BLaER1 (cell line): ENCODE results near the gene PLIN4.

Source experiments
- H3K27ac ChIP-seq: shearing (Covaris generic); formaldehyde crosslinking; 2 replicates; pipeline ENCODE4 v1.8.1; 2022
- H3K27me3 ChIP-seq: shearing (Covaris generic); formaldehyde crosslinking; 2 replicates; pipeline ENCODE4 v1.8.1; 2022
- H3K36me3 ChIP-seq: shearing (Covaris generic); formaldehyde crosslinking; 2 replicates; pipeline ENCODE4 v1.8.1; 2022
- H3K4me1 ChIP-seq: shearing (Covaris generic); formaldehyde crosslinking; 2 replicates; pipeline ENCODE4 v1.8.1; 2022
- H3K4me2 ChIP-seq: shearing (Covaris generic); formaldehyde crosslinking; 2 replicates; pipeline ENCODE4 v1.8.1; 2022
- H3K4me3 ChIP-seq: shearing (Covaris generic); formaldehyde crosslinking; 2 replicates; pipeline ENCODE4 v1.8.1; 2022
- H3K9ac ChIP-seq: shearing (Covaris generic); formaldehyde crosslinking; 2 replicates; pipeline ENCODE4 v1.8.1; 2022
- H3K9me3 ChIP-seq: shearing (Covaris generic); formaldehyde crosslinking; 2 replicates; pipeline ENCODE4 v1.8.1; 2022
- H4K20me1 ChIP-seq: shearing (Covaris generic); formaldehyde crosslinking; 2 replicates; pipeline ENCODE4 v1.8.1; 2022
- Cebpa-rat ChIP-seq: shearing (Covaris generic); IDR thresholded peaks from 2 replicates; pipeline ENCODE4 v1.8.1; 2022

The PLIN4 gene

DNA sequence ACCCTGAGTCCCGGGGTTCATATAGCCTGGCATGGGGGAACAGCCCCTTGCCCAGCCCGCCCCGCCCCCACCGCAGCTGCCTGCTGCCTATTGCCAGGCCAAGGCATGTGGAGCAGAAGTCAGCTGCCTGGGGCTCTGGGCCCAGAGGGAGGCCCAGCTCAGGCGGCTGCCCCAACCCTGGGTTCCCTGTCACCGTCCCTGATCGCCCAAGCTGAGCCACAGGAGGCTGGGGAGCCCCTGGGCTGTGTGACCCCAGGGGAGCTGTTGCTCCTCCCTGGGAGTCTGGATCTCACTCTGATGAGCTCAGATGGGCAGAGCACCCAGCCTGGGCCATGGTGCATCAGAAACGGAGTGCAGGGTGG, 1.4 kb downstream of the PLIN4 start:
- 0 out of 2 replicates have a peak overlapping the region, but pooled peaks have one; percentile 19 for H3K9ac ChIP-seq
- H3K36me3 ChIP-seq, result no peaks in the 10 kb centered on the region
- H3K27me3 ChIP-seq, result no peaks in the 10 kb centered on the region
- no peaks in the 10 kb centered on the region for H4K20me1 ChIP-seq
- peak overlapping the region; percentile 41; the same call in 1 of the 2 replicates for H3K27ac ChIP-seq
- H3K9me3 ChIP-seq, result no peaks in the 10 kb centered on the region
- no peak for TF ChIP-seq Cebpa-rat
- no peak overlapping the region for H3K4me3 ChIP-seq
- H3K4me1 ChIP-seq, result peaks cover 36% of the 10 kb centered on the region
- peak overlapping the region; percentile 50 for H3K4me2 ChIP-seq

DNA sequence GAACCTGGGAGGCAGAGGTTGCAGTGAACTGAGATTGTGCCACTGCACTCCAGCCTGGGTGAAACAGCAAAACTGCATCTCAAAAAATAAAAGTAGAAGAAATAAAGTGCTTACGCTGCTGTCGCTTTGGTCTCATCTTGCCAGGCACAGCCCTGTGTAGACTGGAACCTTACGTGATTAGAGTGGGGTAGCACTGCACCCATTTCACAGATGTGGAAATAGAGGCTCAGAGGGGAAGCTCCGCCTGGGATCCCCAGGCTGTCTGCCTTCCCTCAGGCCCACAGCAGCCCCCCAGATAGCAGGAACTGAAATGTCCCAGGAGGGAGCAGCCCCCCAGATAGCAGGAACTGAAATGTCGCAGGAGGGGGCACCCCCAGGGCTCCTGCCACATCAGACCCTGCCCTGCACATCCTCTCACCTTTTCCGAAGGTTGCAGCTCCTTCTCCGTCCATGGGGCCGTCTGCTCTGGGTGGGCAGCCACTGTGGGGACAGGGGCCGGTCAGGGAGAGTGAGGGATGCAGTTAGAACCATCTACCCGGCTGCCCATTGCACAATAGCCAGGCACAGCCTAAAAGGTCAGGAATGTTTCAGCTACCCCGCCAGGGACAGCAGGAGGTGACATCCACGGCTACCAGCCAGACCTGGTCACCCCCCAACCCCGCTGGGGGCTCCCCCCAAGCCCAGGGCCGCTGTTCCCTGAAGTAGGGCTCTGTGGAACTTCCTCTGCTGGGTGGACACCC, 1.9 kb downstream of the PLIN4 start:
- H3K27me3 ChIP-seq, result no peaks in the 10 kb centered on the region
- no peak overlapping the region; the same call in 1 of the 2 replicates for H3K27ac ChIP-seq
- peaks cover 31% of the 10 kb centered on the region for H3K4me1 ChIP-seq
- H3K4me2 ChIP-seq, result peak overlapping the region; percentile 50
- H4K20me1 ChIP-seq, result no peaks in the 10 kb centered on the region
- no peak overlapping the region for H3K9ac ChIP-seq
- no peak for TF ChIP-seq Cebpa-rat
- H3K4me3 ChIP-seq, result no peak overlapping the region
- H3K9me3 ChIP-seq, result no peaks in the 10 kb centered on the region
- no peaks in the 10 kb centered on the region for H3K36me3 ChIP-seq

DNA sequence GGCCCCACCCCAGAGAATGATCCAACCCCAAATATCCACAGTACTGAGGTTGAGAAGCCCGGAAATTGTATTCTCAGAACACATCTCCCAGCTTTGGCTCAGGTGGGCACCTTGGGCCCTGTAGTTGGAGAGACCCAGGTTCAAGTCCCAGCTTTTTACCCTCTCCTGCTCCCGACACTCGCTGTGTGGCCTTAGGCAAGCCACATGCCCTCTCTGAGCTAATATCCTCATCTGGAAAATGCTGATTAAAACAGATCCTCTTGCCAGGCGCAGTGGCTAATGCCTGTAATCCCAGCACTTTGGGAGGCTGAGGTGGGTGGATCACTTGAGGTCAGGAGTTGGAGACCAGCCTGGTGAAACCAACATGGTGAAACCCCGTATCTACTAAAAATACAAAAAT, 2.6 kb downstream of the PLIN4 start:
- no peak overlapping the region for H3K4me3 ChIP-seq
- H3K9me3 ChIP-seq, result no peaks in the 10 kb centered on the region
- no peak overlapping the region for H3K4me2 ChIP-seq
- TF ChIP-seq Cebpa-rat, result no peak
- H3K27ac ChIP-seq, result no peak overlapping the region
- H3K36me3 ChIP-seq, result no peaks in the 10 kb centered on the region
- H3K9ac ChIP-seq, result no peak overlapping the region
- H3K4me1 ChIP-seq, result peaks cover 29% of the 10 kb centered on the region
- H4K20me1 ChIP-seq, result no peaks in the 10 kb centered on the region
- no peaks in the 10 kb centered on the region for H3K27me3 ChIP-seq

DNA sequence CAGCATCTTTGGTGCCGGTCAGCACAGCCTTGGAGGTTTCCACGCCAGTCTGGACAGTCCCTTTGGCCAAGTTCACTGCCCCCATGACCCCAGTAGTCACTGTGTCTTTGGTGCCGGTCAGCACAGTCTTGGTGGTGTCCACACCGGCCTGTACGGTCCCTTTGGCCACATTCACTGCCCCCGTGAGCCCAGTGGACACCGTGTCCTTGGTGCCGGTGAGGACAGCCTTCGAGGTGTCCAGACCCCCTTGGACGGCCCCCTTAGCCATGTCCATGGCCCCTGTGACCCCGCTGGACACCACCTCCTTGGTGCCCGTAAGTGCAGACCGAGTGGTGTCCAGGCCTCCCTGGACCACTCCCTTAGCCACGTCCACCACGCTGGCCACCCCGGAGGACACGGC, 5.0 kb downstream of the PLIN4 start:
- H3K9ac ChIP-seq, result no peak overlapping the region
- H3K27ac ChIP-seq, result no peak overlapping the region
- no peak overlapping the region for H3K4me2 ChIP-seq
- no peak for TF ChIP-seq Cebpa-rat
- H3K4me3 ChIP-seq, result no peak overlapping the region
- H3K4me1 ChIP-seq, result peaks cover 23% of the 10 kb centered on the region
- no peaks in the 10 kb centered on the region for H3K27me3 ChIP-seq
- no peaks in the 10 kb centered on the region for H3K36me3 ChIP-seq
- no peaks in the 10 kb centered on the region for H4K20me1 ChIP-seq
- H3K9me3 ChIP-seq, result no peaks in the 10 kb centered on the region

DNA sequence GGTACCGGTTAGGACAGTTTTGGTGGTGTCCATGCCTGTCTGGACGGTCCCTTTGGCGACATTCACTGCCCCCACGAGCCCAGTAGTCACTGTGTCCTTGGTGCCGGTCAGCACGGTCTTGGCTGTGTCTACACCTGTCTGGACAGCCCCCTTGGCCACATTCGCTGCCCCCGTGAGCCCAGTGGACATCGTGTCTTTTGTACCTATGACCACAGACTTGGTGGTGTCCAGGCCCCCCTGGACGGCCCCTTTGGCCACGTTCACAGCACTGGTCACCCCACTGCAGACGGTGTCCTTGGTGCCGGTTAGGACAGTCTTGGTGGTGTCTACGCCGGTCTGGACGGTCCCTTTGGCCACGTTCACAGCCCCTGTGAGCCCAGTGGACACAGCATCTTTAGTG, 6.2 kb downstream of the PLIN4 start:
- no peak overlapping the region for H3K27ac ChIP-seq
- H4K20me1 ChIP-seq, result no peaks in the 10 kb centered on the region
- no peak overlapping the region for H3K4me2 ChIP-seq
- no peaks in the 10 kb centered on the region for H3K9me3 ChIP-seq
- H3K36me3 ChIP-seq, result peaks cover 6% of the 10 kb centered on the region
- TF ChIP-seq Cebpa-rat, result no peak
- peaks cover 17% of the 10 kb centered on the region for H3K4me1 ChIP-seq
- no peak overlapping the region for H3K9ac ChIP-seq
- H3K27me3 ChIP-seq, result no peaks in the 10 kb centered on the region
- H3K4me3 ChIP-seq, result no peak overlapping the region

DNA sequence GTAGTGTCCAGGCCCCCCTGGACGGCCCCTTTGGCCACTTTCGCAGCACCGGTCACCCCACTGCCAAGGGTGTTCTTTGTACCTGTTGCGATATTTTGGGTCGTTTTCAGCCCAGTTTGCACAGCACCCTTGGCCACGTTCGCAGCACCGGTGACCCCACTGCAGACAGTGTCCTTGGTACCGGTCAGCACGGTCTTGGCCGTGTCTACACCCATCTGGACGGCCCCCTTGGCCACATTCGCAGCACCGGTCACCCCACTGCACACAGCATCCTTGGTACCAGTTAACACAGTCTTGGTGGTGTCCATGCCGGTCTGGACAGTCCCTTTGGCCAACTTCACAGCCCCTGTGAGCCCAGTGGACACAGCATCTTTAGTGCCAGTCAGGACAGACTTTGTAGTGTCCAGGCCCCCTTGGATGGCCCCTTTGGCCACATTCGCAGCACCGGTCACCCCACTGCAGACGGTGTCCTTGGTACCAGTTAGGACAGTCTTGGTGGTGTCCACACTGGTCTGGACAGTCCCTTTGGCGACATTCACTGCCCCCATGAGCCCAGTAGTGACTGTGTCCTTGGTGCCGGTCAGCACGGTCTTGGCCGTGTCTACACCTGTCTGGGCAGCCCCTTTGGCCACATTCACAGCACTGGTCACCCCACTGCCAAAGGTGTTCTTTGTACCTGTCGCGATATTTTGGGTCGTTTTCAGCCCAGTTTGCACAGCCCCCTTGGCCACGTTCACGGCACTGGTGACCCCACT, 6.8 kb downstream of the PLIN4 start:
- Histone ChIP-seq H4K20me1 (no peaks in the 10 kb centered on the region), H3K9ac (no peak overlapping the region), H3K4me3 (no peak overlapping the region), H3K27ac (no peak overlapping the region), H3K4me1 (peaks cover 14% of the 10 kb centered on the region), H3K27me3 (no peaks in the 10 kb centered on the region), H3K9me3 (no peaks in the 10 kb centered on the region), H3K36me3 (peaks cover 12% of the 10 kb centered on the region), H3K4me2 (no peak overlapping the region)
- TF ChIP-seq Cebpa-rat, result no peak

DNA sequence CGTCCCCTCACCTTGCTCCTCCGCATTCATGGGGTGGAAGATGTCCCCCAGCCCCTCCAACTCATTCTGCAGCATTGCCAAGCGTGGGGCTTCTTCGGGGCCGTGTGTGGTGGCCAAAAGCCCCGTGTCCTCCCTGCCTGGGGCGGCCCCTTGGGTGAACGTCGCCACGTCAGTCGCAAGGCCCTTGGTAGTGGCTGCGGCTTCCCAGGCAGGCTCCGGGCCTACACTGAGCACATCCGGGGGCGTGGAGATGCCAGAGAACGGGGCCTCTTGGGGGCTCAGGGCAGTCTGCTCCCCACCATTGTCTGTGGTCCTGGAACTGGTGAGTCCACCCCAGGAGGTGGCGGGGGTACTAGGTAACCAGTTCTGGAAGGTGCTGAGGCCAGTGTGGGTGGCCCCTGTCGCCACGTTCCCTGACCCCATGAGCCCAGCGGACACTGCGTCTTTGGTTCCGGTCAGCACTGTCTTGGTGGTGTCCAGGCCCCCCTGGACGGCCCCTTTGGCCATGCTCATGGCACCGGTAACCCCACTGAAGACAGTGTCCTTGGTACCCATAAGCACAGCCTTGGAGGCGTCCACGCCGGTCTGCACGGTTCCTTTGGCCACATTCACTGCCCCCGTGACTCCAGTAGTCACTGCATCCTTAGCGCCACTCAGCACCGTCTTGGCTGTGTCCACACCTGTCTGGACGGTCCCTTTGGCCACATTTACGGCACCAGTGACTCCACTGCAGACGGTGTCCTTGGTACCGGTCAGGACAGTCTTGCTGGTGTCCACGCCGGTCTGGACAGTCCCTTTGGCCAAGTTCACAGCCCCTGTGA, 7.6 kb downstream of the PLIN4 start:
- no peak overlapping the region for H3K9ac ChIP-seq
- H3K36me3 ChIP-seq, result peaks cover 20% of the 10 kb centered on the region
- H3K27me3 ChIP-seq, result no peaks in the 10 kb centered on the region
- no peaks in the 10 kb centered on the region for H3K9me3 ChIP-seq
- H4K20me1 ChIP-seq, result no peaks in the 10 kb centered on the region
- H3K4me3 ChIP-seq, result no peak overlapping the region
- no peak overlapping the region for H3K27ac ChIP-seq
- TF ChIP-seq Cebpa-rat, result no peak
- H3K4me1 ChIP-seq, result 0 out of 2 replicates have a peak, but pooled peaks cover 11% of the 10 kb centered on the region
- no peak overlapping the region for H3K4me2 ChIP-seq

DNA sequence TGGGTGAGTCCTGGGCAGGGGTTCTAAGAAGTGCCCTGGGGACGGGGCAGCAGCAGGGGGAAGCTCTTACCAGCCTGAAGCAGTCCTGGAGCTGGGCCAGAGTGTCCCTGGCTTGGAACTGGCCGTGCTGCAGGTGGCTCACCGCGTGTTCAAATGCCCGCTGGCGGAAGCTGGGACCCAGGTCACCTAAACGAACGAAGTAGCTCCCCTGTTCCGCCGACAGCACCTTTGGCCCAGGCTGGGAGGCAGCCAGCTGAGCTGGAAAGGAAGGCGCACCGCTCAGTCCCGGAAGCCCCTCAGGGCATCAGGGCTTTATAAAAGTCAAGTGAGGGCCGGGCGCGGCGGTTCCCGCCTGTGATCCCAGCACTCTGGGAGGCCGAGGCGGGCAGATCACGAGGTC, 9.6 kb downstream of the PLIN4 start:
- H3K4me3 ChIP-seq, result no peak overlapping the region
- no peaks in the 10 kb centered on the region for H3K27me3 ChIP-seq
- no peak overlapping the region for H3K9ac ChIP-seq
- peaks cover 25% of the 10 kb centered on the region for H3K4me1 ChIP-seq
- no peak overlapping the region for H3K27ac ChIP-seq
- H3K36me3 ChIP-seq, result peaks cover 33% of the 10 kb centered on the region
- TF ChIP-seq Cebpa-rat, result no peak
- H3K4me2 ChIP-seq, result no peak overlapping the region
- H3K9me3 ChIP-seq, result no peaks in the 10 kb centered on the region
- H4K20me1 ChIP-seq, result peaks cover 11% of the 10 kb centered on the region

DNA sequence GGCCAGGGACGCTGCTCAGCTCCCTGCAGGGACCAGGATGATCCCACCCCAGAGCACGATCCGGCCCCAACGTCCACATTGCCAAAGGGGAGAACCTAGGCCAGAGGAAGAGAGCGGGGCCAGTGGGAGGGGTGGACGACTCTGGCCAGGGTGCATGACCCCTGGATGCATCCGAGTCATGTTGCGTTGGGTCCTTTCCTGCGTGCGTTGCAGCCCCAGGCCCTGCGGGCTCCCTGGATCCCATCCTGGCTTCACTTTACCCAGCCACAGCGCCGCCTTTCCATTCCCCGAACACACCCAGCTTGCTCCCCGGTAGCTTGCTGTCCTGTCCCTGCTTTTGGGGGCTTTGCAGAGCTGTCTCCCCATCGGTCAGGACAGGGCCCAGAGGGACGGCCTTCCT, 10.5 kb downstream of the PLIN4 start:
- Histone ChIP-seq H3K27me3 (no peaks in the 10 kb centered on the region), H3K4me2 (no peak overlapping the region), H3K4me1 (peaks cover 34% of the 10 kb centered on the region), H3K4me3 (no peak overlapping the region), H3K27ac (no peak overlapping the region), H3K9me3 (no peaks in the 10 kb centered on the region), H4K20me1 (peaks cover 13% of the 10 kb centered on the region), H3K9ac (no peak overlapping the region), H3K36me3 (peaks cover 34% of the 10 kb centered on the region)
- TF ChIP-seq Cebpa-rat, result no peak

DNA sequence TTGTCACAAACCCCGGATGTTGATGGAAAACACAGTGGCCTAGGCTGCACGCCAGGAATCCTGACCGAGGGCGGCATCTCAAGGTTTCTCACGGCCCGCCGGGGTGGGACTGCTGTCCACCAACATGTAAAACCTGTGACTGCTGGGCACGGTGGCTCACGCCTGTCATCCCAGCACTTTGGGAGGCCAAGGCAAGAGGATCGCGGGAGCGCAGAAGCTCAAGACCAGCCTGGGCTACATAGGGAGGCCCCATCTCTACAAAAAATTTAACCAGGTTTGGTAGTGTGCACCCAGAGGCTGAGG, 11.2 kb downstream of the PLIN4 start:
- Histone ChIP-seq H3K9ac (no peak overlapping the region), H3K27me3 (no peaks in the 10 kb centered on the region), H3K4me3 (no peak overlapping the region), H3K4me2 (no peak overlapping the region), H3K27ac (no peak overlapping the region), H3K9me3 (no peaks in the 10 kb centered on the region), H4K20me1 (peaks cover 13% of the 10 kb centered on the region), H3K4me1 (peaks cover 41% of the 10 kb centered on the region), H3K36me3 (peaks cover 41% of the 10 kb centered on the region)
- TF ChIP-seq Cebpa-rat, result no peak
